COR-L47 (cell line): ENCODE data around the gene ARFIP2.
"Not testable (repeated sequence)": the region's sequence is repeated elsewhere in the genome, so short reads cannot be mapped to it uniquely, and the experiment has no call there.

Experiments
- DNase-seq: peaks from one replicate; lab custom pipeline; 2025; lab: John Stamatoyannopoulos, UW

The ARFIP2 gene, protein sequence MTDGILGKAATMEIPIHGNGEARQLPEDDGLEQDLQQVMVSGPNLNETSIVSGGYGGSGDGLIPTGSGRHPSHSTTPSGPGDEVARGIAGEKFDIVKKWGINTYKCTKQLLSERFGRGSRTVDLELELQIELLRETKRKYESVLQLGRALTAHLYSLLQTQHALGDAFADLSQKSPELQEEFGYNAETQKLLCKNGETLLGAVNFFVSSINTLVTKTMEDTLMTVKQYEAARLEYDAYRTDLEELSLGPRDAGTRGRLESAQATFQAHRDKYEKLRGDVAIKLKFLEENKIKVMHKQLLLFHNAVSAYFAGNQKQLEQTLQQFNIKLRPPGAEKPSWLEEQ

GRCh38 chr11:6481012-6481923 lies at the start of gene ARFIP2, which contains the start of gene TIMM10B:
Gene ARFIP2, minus strand, starts transcription at chr11:6481331. Its CDS starts 910 bp downstream, at chr11:6480421.
Gene TIMM10B, plus strand, starts transcription at chr11:6481501. Its CDS starts 16 bp downstream, at chr11:6481517.
- DNase-seq, result peak; percentile 96

GRCh38 chr11:6530848-6531247 lies 49.7 kb upstream of the ARFIP2 start:
- DNase-seq, result no peak

- no peak for DNase-seq
These were observed 48.1 kb upstream of the ARFIP2 start for GRCh38 chr11:6529266-6529665.

DNA sequence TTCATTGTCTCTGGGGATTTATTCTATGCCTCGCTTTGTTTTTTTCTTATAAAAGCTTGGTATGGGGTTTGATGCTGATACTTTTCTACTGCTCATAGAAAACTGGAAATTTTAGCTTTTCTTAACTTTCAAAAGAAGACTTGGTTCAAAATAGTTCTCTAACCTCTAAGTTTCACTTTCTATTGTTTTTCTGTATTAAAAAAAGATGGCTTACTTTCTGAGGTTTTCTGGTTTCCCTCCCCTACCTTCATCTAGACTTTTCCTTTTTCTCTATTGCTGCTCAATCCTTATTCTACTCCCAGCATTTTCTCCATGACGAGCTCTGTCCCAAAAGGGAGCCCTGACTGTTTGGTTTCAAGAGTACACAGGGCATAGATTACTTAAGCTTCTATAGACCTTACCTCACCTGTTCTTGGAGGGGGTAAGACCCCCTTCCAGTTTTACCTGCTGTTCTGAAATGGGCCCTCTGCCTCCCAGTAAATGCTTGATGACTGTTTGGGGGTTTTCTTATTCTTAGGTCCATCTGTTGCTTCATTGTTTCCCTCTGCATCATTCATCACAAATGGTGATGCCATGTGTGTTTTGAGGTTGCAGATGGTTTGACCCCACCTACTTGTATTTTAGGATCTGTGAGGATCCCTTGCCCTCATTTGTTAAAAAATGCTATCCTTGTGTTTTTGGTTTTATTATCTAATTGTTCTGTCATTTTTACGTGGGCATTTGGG lies 45.4 kb upstream of the ARFIP2 start:
- DNase-seq, result no peak

- DNase-seq, result no peak
These were observed 42.1 kb upstream of the ARFIP2 start for GRCh38 chr11:6523253-6523652.

- DNase-seq, result not testable (repeated sequence)
These were observed 40.8 kb upstream of the ARFIP2 start for GRCh38 chr11:6521946-6522345.

DNA sequence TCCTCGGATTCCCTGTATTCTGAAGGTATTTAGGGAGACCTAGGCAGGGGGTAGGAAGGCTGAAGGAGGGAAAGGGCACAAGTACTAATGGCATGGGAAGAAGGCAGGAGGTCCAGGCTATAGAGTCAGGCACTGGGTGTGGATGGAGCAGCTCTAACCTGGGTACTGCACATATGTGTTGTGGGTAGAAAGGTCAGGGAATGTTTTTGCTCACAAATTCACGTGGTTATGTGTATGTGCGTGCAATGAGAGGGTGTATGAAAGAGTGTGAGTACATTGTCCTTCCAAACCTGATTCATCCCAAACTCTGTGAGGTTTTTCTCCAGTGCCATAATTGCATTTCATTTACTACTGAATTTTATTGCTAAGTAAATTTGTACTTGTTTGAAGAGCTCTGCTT lies 39.1 kb upstream of the ARFIP2 start:
- no peak for DNase-seq

DNA sequence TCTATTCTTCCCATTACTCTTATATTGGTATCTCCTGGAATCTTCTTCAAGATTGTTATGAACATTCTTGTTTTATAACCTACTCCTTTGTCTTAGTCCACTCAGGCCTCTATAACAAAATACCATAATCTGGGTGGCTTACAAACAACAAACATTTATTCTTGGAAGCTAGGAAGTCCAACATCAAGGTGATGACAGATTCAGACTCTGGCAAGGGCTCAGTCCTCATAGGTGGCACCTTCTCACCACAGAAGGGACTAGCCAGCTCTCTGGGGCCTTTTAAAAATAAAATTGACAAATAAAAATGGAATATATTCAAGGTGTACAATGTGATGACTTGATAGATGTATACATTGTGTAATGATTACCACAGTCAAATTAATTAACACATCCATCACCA lies 35.7 kb upstream of the ARFIP2 start:
- no peak for DNase-seq

DNA sequence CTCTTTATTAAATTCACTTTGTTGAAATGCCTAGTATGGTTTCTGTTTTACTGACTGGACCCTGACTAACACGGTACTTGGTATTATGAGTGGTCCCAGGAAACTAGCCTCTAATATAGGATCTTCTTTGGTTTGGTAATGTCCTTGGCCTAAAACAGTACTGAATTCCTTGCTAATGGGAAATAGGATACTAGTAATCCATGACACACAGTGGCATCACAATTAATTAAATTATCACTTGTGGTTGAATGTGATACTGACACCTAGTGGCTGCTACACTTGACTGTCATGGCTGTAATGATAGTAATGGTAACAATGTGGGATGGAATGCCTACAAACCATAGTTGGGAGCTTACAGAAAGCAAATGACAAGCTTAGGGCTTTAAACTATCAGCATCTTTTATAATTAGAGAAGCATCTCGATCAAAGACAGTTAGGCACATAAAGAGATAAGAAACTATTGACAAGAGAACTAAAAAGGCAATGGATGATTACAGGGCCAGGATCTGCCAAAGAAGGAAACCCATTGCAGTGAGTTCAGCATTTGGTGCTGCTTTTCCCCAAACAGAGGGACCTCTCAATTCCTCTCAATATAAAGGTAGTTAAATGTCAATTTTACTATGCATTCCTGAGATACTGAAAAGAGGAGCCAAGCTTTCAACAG lies 24.6 kb upstream of the ARFIP2 start:
- peak; percentile 51 for DNase-seq

GRCh38 chr11:6504166-6504565 lies 23.0 kb upstream of the ARFIP2 start:
- DNase-seq, result no peak

- no peak for DNase-seq
These were observed 21.3 kb upstream of the ARFIP2 start for GRCh38 chr11:6502382-6502781.

DNA sequence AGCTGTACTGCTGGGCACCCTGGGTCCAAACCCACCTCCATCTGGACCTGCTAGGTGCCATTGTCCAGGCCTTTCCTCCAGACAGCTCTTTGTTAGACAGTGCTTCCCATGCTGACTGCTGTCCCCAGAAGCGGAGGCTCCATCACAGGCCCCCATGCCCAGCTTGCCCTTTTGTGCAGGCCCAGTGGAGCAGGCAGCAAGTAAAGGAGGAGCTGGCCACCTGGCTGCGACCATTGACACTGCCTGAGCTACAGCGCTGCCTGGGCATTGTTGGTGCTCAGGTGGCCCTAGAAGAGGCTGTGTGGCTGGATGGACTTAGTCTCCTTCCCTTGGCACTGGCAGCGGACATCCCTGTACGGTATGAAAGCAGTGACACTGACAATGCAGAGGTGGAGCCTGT lies 17.4 kb upstream of the ARFIP2 start:
- DNase-seq, result no peak

DNA sequence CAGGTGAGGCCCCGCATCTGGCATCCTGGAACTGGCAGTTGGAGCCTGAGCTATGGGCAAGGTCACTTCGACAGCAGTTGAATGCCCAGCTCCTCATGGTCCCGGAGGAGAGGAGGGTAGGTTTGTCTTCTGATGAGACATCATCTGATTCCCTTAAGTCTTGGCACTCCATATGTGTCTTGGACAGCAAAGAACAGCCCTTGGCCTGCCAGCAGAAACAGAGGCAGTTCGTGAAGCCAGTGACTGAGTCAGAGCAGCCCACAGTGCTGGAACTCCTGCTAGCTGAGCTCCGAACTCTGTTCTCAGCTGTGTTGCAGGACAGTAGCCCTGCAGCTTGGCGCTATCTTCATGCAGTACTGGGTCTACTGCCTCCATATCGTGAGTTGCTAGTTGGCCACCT lies 17.0 kb upstream of the ARFIP2 start:
- no peak for DNase-seq

DNA sequence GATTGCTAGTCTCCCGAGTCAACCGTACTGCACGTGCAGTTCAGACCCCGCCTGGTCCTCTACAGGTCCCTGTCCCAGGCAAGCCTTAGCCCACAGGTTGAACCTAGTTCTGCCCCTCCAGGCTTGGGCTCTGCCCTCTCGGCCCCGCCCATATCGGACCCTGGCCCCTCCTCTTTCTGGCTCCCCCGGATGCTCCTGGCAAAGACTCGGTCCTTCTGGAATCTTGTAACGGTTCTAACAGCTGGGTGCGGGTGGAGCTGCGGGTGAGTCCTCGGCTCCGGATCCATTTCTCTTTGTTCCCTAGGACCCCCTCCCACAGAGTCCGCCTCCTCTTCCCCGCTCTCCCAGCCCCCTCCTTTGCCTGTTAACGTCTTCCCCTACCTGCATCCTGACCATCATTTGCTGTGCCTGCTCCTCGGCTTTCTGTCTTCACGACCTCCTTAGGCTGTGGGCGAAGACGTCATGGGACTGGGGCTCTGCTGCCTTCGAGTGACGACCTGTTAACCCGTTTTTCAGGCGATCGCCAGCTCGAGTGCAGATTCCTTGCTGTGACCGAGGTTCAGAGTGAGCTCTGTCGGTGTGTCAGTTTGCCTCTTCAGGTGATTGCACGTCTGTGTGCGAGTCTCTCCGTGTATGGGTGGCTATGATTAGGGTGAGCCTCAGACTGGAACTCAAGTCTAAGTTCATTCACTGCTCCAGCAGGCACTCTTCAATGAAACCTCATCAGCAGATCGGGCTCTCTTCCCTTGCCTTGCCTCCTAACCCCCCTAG lies 16.1 kb upstream of the ARFIP2 start, which contains the start of gene DNHD1:
DNHD1 (plus strand) TSS at position 212 of the 771 bp plus-strand sequence. CDS start 936 bp downstream, outside the sequence.
- DNase-seq, result no peak

DNA sequence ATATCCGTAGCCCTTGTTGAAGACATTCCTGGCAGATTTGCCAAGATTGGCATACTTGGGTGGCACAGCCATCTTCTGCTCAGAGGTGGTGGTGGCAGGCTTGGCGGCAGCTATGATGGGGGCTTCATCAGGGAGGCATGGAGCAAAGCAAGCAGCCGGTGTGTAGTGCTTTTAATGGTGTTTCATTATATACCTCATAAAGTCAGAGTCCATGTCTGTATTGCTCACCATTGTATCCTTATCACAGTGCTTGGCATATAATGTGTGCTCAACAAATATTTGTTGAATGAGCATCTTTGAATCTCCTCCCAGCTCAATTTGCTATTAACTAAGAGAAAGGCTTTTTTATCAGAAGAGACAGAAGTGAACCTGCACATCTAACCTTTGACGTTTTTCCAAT lies 8.2 kb upstream of the ARFIP2 start:
- DNase-seq, result no peak

DNA sequence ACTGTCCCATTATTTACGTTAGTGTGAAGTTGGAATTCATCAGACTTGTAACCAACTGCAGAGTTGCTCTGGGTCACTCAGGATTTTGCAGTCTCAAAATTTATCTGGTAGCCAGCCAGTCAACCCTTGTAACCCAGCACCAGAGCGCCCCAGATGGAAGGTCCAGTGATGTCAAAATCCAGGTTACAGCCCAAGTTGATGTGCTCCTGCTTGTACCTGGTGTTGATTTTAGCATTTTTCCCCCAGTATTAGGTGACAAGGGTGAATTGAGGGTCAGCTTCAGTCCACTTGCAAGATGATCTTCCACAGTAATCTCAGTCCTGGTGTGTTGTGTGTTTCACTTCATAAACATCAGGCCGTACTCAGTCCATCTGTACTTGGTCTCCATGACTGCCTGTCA lies 7.7 kb upstream of the ARFIP2 start:
- no peak for DNase-seq

DNA sequence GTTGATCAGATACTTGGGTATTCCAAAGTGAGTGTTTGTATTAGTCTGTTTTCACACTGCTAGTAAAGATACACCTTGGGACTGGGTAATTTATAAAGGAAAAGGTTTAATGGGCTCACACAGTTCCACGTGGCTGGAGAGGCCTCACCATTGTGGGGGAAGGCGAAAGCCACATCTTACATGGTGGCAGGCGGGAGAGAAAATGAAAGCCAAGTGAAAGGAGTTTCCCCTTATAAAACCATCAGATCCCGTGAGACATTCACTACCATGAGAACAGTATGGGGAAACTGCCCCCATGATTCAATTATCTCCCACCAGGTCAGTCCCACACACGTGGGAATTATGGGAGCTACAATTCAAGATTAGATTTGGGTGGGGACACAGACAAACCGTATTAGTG lies 7.2 kb upstream of the ARFIP2 start:
- DNase-seq, result no peak

- DNase-seq, result no peak
These were observed 5.8 kb upstream of the ARFIP2 start for GRCh38 chr11:6486938-6487337.

GRCh38 chr11:6486256-6486655 lies 5.1 kb upstream of the ARFIP2 start:
- no peak for DNase-seq

- no peak for DNase-seq
These were observed 4.5 kb upstream of the ARFIP2 start for GRCh38 chr11:6485661-6486060.

- DNase-seq, result no peak
These were observed 1.9 kb upstream of the ARFIP2 start for GRCh38 chr11:6483015-6483414.
